COLO668 (cell line): ENCODE data around the gene THRAP3.

Source experiments
- DNase-seq: peaks from one replicate; lab custom pipeline; 2025; ENCODE audit not compliant: unreplicated experiment; lab: John Stamatoyannopoulos, UW

The THRAP3 gene

DNA sequence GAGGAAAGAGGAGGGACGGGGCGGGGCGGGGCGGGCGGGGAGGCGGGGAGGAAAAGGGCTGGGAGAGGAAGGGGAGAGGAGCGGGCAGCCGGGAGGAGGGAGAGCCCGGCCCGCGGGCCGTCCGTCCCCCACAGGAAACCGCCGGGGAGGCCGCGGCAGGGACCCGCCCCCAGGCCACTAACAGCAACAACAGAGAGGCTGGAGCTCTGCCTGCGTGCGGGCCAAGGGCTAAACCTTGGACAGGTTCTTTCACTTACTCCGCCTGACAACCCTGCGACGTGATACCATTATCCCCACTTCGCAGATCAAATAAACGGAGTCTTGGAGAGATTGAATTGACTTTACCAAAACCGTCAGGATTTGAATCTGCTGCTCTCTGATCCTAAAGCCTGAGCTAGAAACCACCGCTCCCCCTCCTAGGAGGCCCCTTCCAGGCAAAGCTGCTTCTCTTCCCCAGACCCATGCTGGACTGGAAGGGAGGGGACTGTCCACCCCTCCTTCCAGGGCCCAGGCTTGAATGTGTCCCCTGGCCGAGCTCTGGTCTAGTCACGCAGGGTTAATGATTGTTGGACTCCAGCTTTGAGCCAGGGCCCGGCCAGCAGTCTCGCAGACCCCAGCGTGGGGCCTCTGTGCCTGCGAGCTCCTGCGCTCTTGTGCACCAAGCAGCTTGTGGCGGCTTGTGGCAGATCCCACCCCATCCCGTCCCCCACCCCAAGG is 99.6 kb downstream of the THRAP3 start, which contains the start of gene EVA1B:
Gene EVA1B (minus strand): TSS at position 10 of the 717 bp plus-strand sequence. CDS start 608 bp downstream, outside the sequence.
- DNase-seq: peak; percentile 56

DNA sequence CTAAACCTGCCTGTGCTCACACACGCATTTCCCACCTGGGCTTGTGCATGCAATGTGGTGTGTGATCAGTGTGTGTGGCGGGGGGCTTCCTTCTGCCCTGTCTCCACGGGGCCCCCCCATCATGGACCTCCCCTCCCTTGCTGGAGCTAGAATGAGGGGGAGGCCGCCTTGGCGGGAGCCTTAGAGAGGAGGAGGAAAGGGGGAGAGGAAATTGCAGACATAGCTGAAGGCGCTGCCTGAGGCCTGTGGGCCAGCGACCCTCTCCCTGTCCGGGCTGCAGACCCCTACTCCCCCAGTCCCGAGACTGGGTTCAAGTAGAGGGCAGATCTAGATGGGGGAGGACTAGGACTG is 100.1 kb downstream of the THRAP3 start:
- DNase-seq: no peak

DNA sequence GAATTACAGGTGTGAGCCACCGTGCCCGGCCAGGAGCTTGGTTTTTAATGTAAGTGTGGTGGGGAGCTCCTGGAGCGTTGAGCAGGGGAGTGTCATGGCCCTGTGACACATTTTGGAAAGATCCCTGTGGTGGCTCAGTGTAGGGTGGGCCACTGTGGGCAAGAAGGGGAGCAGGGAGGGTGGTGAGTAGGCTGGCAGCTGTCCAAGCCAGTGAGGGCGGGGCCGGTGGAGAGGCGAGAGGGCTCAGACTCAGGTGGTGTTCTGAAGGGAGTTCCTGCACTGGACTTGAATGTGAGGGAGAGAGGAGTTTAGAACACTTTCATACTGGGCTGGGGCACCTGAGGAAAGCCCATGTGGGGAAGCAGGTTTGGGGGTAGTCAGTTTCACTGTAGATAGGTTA is 102.3 kb downstream of the THRAP3 start:
- DNase-seq: peak; percentile 54

DNA sequence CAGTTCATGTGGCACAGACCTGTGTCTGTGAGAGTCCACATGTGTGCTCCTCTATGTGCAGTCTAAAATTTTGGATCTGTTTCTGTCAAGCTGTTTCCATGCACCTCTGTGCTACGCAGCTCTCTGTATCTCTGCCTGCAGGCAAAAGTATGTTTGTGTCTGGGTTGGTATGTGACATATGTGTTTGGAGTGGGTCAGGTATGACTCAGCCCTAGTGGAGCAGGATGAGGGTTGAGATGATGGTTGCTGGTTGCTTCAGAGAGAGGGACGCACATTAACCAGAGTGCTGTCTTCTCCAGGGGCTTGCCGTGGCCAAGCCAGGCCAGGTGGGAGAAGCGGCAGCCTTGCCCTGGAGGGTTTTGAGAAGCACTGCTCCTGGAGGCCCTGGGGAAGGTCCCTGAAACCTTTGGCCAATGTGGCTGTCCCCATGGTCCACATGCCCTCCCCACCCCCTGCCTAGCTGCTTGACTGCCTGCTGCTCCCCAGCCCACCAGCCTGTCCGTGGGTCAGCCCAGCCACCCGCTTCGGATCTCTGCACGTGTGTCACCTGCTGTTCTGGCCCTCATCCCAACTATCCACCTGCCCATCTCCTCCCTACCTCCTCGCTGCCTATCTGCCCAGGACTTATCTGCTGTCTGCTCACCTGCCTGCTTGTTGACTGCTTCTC is 103.3 kb downstream of the THRAP3 start:
- DNase-seq: peak; percentile 47

DNA sequence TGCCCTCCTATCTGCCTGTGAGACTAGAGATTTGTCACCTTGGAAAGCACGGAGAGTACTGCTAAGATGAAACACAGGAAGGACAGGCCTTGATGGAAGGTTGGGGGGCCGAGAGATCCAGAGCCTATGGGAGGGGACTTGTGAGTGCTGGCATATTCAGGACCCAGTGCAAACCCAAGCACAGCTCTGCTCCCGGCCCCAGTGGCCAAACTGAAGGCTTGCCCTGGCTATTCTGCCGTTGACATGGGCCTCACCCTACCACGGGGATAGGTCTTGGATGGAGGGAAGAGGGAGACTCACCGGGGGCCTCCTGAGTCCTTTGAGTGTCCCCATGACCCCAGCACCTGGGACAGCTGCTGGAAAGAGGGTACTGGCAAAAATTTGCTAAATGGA is 103.8 kb downstream of the THRAP3 start:
- no peak for DNase-seq

DNA sequence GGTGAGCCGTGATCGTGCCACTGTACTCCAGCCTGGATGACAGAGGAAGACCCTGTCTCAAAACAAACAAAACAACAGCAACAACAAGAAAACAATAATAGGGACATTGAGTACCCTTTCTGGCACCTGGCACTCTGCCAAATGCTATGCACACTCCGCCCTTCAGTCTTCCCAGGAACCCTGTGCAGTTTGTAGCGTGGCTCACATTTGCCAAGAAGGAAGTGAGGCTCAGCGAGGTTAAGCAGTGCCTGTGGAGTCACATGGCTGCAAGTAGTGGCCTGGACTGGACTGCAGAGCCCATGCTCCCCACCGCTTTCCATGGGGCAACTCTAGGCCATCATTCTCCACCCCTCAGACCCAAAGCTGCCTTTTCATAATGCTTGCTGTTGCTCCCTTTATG is 104.5 kb downstream of the THRAP3 start:
- peak; percentile 49 for DNase-seq

DNA sequence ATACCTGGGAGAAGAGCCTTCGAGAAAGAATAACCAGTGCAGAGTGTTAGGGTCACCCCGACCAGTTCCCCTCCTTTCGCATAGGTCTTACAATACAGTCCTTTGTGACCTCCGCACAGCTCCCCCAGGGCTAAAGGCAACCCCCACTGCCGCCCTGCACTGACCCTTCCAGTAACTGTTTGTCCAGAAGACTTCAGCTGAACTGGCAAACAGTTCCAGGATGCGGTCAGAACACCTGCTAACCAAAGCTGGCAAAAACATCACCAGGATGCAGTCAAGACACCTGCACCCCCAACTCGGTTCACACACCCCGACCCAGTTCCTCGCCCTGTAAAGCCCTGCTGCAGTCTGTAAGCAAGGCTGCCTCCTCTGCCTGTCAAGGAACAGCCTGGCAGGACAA is 105.6 kb downstream of the THRAP3 start:
- no peak for DNase-seq

DNA sequence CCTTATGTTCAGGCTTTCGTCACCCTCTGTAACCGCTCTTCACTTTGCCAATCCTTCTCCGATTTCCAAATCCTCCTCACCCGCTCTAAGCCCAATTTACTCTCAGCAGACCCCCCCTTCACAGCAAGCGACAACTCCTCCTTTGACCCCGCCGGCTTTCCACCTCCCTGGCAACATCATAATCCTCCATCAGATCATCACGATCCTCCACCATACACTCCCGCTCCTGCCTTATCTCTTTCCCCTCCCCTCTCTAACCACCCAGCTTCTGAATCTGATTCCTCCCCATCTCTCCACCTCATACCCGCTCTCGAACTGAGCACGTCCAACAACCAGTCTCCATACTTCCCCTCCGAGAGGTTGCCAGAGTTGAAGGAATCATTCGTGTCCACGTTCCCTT is 106.7 kb downstream of the THRAP3 start:
- DNase-seq: no peak

DNA sequence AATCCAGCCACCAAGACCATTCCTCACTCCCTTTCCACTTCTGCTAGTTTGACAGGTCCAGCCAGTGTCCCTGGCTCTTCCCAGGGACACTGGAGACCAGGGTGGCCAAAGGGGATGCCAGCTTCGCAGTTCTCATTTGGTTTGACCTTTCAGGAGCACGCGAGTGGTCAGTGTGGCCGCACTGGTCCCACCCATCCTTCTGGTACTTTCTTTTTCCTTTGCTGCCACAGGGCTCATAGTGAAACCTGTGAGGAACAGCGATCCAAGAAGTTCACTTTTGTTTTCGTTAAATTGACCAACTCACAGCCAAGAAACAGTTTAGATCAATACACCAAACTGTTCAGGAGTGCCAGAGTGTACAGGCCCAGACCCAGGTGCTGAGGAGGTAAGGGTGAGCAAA is 113.6 kb downstream of the THRAP3 start:
- DNase-seq: no peak

DNA sequence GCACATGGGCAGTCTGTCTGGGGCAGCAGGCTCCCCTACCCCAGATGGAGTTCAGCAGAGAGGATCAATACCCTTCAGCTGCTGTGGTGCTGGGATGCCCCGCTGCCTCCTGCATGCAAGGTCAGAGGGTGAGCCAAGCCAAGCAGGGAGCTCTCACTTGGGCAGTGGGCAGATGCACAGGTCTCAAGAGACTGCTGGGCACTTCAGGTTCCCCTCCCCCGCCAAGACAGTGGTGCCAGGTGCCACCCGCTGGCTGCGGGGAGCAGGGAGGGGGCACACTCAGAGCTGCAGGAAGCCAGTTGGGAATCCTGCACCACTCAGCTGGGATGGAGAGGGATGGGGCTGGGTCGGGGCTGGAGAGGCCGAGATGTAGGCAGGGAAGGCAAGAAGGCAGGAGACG is 115.0 kb downstream of the THRAP3 start:
- DNase-seq: no peak

DNA sequence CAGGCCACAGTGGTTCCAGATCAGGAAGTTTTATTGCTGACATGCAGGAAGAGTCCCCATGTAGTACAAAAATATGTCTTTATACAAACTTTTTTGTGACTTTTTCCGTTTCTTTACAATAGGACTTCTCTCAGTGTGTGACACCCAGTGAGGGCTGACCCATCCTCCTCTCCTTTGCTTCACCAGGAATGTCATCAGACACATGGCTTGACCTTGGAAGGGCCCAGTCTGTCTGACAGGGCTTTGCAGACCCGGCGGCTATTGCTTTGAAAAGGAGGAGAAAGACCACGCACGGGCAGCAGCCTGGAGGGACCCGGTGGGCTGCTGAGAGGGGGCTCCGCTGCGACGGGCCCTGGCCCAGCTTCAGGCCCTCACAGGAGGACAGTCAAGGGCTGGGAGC is 115.4 kb downstream of the THRAP3 start:
- DNase-seq: no peak

DNA sequence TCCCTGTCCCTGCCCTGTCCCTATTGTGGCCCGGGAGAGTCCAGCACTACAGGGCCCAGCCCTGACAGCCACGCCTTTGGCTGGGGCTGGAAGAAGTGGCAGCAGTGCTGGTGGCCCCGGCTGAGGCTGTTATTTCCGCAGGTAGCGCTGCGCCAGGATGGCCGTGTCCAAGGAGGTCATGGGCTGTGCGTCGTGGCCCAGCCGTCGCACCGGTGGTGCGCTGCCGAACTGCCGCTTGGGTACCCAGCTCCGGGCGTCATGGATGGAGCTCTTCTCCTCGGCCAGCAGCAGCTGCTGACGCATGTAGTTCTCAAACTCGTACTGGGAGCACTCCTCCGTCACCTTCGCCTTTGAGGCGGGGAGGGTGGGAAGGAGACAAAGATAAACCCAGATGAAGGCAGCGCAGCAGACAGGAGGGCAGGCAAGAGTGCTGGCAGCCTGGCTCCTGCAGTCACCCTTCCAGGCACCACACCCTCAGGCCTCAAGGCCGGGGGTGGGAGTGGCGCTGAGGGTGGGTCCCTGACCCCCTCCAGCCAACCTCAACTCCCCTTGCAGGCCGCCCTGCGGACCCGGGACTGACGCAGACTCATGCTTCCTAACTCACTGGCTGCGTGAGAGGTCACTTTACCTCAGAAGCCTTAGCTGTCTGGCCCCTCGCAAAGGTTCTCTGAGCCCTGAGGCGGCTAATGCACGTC is 117.5 kb downstream of the THRAP3 start:
- DNase-seq: no peak

DNA sequence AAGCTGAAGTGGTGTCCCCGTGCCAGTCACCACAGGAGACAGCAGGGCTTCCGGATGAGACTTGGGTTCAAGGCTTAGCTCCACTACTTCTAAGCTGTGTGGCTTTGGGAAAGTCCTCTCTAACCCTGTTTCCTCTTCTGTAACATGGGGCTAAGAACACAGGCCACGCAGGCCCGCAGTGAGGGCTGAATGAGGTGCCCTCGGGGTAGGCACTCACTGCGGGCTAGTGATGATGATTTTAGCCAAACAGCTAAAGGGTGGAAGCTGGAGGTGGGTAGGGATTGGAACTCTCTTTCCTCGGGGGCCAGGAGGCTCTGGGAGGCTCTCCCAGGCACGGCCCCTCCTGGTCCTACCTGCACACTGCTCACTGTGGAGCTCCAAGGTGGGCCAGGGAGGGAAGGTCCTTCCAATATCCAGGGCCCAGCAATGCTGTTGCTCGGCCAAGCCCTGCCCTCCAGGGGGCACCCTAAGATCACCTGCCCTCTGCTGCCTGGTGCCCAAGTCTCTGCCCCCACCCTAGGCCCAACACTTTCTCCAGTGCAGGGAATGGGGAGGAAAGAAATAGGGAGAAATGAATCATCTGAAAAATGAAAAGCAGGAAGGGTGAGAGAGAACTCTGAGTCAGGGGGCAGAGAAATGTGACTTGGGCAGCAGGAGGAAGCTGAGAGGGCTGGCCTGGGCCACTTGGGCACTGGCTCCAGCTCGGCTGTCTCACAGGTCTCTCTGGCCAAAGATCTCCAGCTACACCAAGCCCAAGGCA is 118.4 kb downstream of the THRAP3 start:
- peak; percentile 68 for DNase-seq

DNA sequence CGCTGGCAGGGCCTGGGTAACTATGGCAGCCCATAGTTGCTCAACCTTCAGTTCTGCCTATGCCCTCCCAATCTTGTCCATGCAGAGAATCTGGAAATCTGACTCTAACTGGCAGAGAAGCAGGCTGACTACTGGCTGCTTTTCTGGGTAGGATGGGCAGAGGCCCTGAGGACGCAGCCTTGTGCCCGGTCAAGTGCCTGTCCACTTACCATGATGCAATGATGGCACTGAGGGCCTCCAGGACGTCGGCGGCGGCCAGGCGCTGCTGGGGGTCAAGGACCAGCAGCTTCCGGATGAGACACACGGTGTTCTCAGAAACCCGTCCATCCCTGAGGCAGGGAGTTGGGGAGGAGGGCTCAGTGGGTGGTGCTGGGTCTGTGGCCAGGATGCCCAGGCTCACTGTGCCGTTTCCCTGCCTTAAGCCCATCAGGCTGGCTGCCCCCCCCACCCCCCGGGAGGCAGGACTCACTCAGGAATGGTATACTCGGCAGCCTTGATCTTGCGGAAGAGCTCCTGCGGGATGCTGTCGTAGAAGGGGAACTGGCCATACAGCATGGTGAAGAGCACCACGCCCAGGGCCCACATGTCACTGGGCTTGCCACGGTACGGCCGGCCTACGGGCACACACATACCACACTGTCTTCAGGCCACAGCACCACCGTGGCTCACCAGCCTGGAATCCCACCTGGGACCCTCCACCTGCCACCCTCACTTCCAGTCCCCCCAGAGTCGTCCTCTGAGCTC is 119.6 kb downstream of the THRAP3 start:
- no peak for DNase-seq

DNA sequence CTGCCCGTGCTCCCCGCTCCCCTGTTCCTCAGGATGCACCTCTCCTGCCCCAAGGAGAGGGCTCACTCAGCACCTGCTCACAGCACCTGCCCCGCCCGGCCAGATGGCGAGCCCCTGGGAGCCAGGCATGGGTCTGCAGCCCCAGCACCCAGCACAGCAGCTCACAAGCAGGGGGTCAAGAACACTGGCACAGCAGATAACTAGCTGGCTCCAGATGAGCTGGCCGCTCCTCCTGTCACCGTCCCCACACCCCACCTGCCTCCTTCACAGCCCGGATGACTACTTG is 120.1 kb downstream of the THRAP3 start:
- no peak for DNase-seq

DNA sequence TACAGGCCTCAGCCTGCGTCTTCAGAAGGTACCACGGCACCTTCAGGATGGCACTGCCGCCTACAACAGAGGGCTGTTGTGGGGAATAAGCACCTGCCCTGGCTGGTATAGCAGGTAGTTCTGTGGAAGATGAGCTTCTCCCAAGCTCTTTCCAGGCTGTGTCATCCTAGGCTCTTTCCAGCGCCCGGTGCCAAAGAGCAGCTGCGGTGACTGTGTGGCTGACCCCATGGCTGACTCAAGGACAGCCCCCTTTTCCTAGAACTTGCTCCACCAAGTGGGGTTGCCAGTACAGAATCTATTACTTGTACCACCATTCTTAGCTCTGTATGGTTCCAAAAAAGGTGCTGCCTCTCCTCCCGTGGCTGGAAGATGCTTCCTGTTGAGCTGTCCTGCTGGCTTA is 121.1 kb downstream of the THRAP3 start:
- no peak for DNase-seq

DNA sequence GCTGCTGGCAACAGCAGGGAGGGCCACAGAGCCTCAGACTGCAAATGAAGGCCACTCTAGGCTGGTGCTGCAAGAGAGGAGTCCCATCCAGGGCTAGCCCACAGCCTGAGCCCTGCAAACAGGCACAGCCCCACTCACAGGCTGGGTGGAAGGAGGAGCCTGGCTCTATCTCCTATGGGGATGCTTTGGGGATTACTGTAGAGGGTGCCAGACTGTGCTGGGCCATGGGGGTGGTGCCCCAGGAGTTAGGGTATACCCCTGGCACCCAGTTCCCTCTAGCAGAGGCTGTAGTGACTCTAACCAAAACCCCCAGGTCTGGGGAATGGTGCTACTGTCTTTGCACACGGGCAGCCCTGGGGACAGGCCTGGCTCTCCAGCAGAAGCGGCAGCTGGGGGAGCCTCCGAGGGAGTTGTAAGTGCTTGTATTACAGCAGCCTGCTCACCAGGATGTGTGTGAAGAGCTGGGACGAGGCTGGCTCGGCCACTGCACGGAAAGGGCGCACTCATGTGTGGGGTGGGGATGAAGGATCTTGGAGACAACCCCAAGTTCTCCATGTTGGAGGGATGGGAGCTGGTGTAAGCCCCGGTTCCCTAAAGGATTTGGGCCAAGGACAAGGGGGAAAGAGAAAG is 122.6 kb downstream of the THRAP3 start:
- no peak for DNase-seq

DNA sequence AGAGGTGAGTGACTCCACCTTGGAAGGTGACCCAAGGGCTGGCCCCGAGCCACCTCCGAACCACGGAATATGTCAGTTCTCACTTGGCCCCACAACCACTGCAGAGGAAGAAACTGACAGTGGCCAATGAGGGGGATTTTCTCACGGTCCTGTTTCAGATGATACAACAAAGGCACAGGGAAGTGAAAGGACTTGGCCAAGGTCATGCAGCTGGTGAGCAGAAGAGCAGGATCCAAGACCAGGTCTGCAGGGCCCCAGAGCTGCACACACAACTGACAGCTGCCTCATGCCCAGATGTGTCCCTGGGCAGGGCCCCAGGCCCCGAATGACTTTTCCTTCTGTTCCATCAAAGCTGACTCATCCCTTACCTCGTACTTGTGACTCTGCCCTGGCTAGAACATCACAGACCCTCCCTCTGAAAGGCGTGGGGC is 125.0 kb downstream of the THRAP3 start:
- no peak for DNase-seq

DNA sequence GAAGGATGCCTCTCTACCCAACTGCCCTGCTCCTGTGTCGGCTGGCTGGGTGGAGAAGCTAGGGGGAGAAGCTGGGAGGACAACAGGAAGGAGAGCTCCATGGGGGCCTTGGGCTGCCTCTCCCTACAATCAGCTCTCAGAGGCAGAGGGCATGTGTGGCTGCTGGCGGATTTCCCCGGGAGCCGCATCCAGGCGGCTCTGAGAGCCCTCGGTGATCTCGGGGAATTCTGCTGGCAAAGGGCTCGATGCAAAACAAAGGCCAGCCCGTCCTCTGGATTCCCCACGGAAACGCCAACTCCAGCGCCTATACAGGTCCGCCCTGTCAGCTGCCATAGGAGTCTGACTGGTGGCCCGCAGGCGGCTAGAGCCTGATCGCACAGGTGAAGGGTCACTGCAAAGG is 125.6 kb downstream of the THRAP3 start:
- no peak for DNase-seq

DNA sequence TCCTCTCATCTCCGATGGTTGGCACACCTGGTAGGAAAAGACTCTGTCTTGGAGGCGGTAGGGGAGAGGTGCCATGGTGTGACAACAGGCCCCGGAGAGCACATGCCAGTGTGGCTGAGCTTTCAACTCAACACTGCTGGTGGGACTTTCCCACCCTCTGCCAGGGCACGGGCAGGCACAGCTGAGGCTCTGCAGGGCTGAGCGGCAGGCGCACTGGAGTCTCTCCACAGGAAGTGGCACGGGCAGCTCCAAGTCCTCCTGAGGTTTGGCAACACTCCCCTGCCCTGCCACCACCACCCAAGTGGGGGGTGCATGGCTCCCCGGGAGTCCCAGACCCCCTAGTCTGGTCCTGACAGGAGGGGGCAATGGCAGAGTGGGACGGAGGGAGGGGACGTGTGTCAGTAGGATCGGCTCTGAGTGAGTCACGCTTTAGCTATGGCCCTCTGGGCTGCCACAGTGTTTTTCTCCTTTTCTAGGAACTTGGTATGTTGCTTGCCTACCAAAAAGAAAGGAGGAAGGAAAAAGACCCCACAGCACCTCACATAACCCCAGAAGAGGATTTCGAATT is 126.5 kb downstream of the THRAP3 start:
- no peak for DNase-seq
